Embryonic facial prominence (tissue), 1 donor: Measurements from ENCODE around the gene TAF11L8.
"Not testable (repeated sequence)": the region's sequence is repeated elsewhere in the genome, so short reads cannot be mapped to it uniquely, and the experiment has no call there.

ENCODE experiments used
- DNase-seq: peaks from one replicate; pipeline ENCODE4 v3.0.0-alpha.2; 2016; ENCODE audit errors: extremely low spot score

Gene TAF11L8

DNA sequence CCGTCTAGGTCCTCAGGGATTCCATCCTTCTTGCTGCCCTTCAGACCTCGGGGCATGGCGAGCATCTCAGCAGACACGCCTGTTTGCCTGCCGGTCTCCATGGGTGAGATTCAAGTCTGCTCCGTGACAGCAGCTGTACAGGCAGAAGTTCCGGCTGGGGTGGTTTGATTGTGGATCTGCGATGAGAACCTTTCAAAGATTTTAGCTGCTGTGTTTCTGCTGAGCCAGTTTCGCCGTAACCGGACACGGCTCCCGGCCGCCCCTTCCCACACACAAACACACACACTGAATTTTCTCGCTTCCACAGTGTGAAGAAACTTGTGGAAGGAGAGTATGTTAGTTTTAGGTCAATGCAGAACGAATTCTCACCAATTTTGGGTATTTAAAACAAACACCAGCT, at the start of gene TAF11L8:
Gene TAF11L8 (minus strand): TSS at position 101 of the 400 bp plus-strand sequence.
- DNase-seq, result not testable (repeated sequence)

DNA sequence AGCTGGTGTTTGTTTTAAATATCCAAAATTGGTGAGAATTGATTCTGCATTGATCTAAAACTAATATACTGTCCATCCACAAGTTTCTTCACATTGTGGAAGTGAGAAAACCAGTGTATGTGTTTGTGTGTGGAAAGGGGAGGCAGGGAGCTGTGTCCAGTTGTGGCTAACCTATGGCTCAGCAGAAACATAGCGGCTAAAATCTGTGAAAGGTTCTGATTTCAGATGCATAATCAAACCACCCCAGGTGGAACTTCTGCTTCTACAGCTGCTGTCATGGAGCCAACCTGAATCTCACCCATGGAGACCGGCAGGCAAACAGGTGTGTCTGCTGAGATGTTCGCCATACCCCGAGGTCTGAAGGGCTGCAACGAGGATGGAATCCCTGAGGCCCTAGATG, 43.4 kb upstream of the TAF11L8 start, which contains the start of gene TAF11L14:
Gene TAF11L14 (plus strand): TSS at position 301 of the 400 bp plus-strand sequence.
- DNase-seq, result no peak

DNA sequence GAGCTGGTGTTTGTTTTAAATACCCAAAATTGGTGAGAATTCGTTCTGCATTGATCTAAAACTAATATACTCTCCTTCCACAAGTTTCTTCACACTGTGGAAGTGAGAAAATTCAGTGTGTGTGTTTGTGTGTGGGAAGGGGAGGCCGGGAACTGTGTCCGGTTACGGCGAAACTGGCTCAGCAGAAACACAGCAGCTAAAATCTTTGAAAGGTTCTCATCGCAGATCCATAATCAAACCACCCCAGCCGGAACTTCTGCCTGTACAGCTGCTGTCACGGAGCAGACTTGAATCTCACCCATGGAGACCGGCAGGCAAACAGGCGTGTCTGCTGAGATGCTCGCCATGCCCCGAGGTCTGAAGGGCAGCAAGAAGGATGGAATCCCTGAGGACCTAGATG, 41.0 kb upstream of the TAF11L8 start, which contains the start of gene TAF11L13:
Gene TAF11L13 (plus strand): TSS at position 301 of the 400 bp plus-strand sequence.
- not testable (repeated sequence) for DNase-seq

DNA sequence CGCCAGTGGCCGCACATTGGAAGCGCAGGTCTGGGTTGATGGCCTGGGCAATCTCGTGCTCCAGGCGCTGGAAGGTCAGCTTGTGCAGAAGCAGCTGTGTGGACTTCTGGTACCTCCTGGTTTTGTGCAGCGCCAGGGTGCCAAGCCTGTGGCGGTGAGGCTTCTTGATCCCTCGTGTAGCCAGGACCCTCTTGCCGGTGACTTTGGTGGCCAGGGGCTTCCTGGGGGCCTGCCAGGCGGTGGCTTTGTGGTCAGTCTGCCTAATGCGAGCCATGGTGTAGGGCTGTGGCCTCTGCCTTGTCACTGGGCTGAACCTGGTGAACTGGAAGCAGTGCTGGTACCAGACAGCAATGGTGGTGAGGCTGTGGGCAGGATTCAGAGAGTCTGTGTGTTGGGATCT, 34.9 kb upstream of the TAF11L8 start:
- no peak for DNase-seq

DNA sequence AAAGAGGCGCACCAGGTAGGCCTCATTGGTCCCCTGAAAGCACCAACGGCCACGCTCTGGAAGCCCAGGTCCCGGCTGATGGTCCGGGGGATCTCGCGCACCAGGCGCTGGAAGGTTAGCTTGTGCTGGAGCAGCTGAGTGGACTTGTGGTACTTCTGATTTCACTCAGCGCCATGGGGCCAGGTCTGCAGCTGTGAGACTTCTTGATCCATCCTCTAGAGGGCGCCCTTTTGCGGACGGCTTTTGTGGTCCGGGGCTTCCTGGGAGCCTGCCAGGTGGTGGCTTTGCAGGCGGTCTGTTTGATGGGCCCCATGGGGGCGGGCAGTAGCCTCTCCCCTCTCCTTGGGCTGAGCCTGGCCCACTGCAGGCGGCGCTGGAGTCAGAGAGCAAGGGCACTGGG, 29.9 kb upstream of the TAF11L8 start:
- DNase-seq, result no peak

DNA sequence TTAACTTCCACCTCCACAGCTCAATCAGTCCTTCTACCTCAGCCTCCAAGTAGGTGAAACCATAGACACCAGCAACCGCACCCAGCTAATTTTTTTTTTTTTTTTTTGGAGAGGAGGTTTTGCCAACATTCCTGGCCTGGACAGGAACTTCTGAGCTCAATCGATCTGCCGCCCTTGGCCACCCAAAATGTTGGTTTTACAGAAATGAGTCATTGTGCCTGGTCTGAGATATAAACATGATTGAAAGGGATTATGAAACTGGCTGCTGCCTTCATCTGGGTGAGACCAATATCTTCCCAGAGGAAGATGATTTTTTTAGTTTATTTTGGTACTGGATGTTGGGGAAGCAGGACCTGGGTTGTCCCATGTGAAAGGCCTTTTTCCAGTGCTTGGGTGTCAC, 28.6 kb upstream of the TAF11L8 start:
- no peak for DNase-seq

DNA sequence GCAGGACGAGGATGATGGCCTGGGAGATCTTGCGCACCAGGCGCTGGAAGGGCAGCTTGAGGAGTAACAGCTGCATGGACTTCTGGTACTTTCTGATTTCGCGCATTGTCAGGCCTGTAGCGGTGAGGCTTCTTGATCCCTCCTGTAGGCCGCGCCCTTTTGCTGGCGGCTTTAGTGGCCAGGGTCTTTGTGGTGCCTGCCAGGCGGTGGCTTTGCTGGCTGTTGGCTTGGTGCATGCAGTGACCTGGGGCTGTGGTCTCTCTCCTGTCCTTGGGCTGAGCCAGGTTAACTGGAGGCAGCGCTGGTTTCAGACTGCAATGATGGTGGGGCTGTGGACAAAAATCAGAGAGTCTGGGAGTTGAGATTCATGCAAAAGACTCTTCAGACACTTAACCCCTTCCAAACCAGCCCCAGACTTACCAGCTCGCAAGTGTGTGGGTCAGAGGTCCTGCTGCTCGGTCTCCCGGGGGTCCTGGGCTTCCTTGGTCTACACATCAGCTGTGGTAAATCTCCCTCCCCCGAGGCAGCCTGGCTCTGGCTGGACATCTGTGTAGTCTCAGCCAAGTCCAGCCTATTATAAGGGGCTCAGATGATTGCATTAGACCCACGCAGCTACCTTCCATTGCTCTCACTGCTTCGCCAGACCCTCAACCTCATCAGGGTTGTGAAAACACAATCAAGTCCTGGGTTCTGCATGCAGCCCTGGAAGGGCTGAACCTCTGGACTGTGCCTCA, 24.3 kb upstream of the TAF11L8 start:
- DNase-seq, result no peak

DNA sequence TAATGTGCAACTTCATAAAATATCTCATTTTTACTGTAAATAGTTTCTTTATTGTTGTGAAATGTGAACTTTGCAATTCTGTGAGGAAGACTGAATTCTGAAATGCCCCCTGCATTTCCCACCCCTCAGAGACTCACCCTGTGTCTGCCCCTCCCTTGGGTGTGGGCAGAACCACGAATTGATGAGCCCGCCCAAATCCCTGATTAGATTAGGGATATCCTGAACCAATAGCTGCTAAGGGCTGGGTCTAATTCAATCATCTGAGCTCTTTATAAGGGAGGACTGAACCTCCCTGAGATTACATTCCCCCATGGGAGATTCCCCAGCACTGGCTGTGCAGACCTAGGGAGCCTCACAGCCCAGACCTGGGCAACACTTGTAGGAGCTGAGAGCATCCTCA, 19.3 kb upstream of the TAF11L8 start, which contains the start of gene TAF11L12:
Gene TAF11L12 (plus strand): TSS at position 301 of the 400 bp plus-strand sequence.
- DNase-seq, result not testable (repeated sequence)

DNA sequence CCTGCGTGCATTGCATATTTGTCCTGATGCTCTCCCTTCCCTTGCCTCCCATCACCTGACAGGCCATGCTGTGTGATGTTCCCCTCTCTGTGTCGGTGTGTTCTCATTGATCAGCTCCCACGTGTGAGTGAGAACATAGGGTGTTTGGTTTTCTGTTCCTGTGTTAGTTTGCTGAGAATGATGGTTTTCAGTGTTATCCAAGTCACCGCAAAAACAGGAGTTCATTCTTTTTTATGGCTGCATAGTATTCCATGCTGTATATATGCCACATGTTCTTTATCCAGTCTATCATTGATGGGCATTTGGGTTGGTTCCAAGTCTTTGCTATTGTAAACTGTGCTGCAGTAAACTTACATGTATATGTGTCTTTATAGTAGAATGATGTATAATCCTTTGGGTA, 16.7 kb upstream of the TAF11L8 start:
- DNase-seq, result not testable (repeated sequence)

DNA sequence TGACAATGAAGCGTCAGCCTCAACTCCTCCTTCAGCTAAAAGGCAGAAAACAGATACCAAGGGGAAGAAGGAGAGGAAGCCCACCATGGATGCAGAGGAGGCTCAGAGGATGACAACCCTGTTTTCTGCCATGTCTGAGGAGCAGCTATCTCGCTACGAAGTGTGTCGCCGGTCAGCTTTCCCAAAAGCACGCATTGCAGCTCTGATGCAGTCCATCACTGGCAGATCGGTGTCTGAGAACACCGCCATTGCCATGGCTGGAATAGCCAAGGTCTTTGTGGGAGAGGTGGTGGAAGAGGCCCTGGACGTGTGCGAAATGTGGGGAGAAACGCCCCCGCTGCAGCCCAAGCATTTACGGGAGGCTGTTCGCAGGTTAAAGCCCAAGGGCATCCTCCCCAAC, 14.2 kb upstream of the TAF11L8 start:
- no peak for DNase-seq

DNA sequence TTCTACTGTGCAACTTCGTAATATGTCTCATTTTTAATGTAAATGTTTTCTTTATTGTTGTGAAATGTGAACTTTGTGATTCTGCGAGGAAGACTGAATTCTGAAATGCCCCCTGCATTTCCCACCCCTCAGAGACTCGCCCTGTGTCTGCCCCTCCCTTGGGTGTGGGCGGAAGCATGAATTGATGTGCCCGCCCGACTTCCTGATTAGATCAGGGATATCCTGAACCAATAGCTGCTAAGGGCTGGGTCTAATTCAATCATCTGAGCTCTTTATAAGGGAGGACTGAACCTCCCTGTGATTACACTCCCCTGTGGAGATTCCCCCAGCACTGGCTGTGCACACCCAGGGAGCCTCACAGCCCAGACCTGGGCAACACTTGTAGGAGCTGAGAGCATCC, 13.1 kb upstream of the TAF11L8 start, which contains the start of gene TAF11L11:
Gene TAF11L11 (plus strand): TSS at position 304 of the 400 bp plus-strand sequence.
- not testable (repeated sequence) for DNase-seq

DNA sequence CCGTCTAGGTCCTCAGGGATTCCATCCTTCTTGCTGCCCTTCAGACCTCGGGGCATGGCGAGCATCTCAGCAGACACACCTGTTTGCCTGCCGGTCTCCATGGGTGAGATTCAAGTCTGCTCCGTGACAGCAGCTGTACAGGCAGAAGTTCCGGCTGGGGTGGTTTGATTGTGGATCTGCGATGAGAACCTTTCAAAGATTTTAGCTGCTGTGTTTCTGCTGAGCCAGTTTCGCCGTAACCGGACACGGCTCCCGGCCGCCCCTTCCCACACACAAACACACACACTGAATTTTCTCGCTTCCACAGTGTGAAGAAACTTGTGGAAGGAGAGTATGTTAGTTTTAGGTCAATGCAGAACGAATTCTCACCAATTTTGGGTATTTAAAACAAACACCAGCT, 7.0 kb upstream of the TAF11L8 start, which contains the start of gene TAF11L10:
Gene TAF11L10 (minus strand): TSS at position 101 of the 400 bp plus-strand sequence.
- not testable (repeated sequence) for DNase-seq

DNA sequence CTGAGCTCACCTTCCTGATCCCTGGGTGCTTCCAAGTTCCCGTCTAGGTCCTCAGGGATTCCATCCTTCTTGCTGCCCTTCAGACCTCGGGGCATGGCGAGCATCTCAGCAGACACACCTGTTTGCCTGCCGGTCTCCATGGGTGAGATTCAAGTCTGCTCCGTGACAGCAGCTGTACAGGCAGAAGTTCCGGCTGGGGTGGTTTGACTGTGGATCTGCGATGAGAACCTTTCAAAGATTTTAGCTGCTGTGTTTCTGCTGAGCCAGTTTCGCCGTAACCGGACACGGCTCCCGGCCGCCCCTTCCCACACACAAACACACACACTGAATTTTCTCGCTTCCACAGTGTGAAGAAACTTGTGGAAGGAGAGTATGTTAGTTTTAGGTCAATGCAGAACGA, 3.5 kb upstream of the TAF11L8 start, which contains the start of gene TAF11L9:
Gene TAF11L9 (minus strand): TSS at position 140 of the 400 bp plus-strand sequence.
- not testable (repeated sequence) for DNase-seq

DNA sequence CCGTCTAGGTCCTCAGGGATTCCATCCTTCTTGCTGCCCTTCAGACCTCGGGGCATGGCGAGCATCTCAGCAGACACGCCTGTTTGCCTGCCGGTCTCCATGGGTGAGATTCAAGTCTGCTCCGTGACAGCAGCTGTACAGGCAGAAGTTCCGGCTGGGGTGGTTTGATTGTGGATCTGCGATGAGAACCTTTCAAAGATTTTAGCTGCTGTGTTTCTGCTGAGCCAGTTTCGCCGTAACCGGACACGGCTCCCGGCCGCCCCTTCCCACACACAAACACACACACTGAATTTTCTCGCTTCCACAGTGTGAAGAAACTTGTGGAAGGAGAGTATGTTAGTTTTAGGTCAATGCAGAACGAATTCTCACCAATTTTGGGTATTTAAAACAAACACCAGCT, 5.1 kb downstream of the TAF11L8 start, which contains the start of gene TAF11L7:
Gene TAF11L7 (minus strand): TSS at position 101 of the 400 bp plus-strand sequence.
- DNase-seq, result not testable (repeated sequence)
